ENCODE measurements around the gene BST1.

BST1 gene

GRCh38 chr4:15736514-15737050 lies 33.7 kb downstream of the BST1 start:
- H3K9me3 ChIP-seq (ENCODE audit: insufficient read depth, low read depth, low read length) = no peaks in the 10 kb centered on the region; the same call in 1 of the 2 replicates
- H3K36me3 ChIP-seq (ENCODE audit: insufficient read depth, low read depth, low read length) = no peaks in the 10 kb centered on the region
- no peaks in the 10 kb centered on the region for H3K4me1 ChIP-seq (ENCODE audit: insufficient read depth, low read length)
- no peak overlapping the region for H3K27ac ChIP-seq (ENCODE audit: low read length)
- no peaks in the 10 kb centered on the region for H3K27me3 ChIP-seq (ENCODE audit: insufficient read depth, low read length)
- H3K9ac ChIP-seq (ENCODE audit: low read depth, low read length) = no peak overlapping the region
- H3K4me3 ChIP-seq (ENCODE audit: low read length) = no peak overlapping the region

- H3K4me1 ChIP-seq (ENCODE audit: insufficient read depth, low read length) = no peaks in the 10 kb centered on the region
- no peaks in the 10 kb centered on the region for H3K27me3 ChIP-seq (ENCODE audit: insufficient read depth, low read length)
- H3K27ac ChIP-seq (ENCODE audit: low read length) = no peak overlapping the region
- H3K9ac ChIP-seq (ENCODE audit: low read depth, low read length) = no peak overlapping the region
- no peak overlapping the region for H3K4me3 ChIP-seq (ENCODE audit: low read length)
- no peaks in the 10 kb centered on the region; the same call in 1 of the 2 replicates for H3K9me3 ChIP-seq (ENCODE audit: insufficient read depth, low read depth, low read length)
- no peaks in the 10 kb centered on the region for H3K36me3 ChIP-seq (ENCODE audit: insufficient read depth, low read depth, low read length)
These were observed 34.4 kb downstream of the BST1 start for GRCh38 chr4:15737255-15737654.

- H3K9me3 ChIP-seq (ENCODE audit: insufficient read depth, low read depth, low read length) = no peaks in the 10 kb centered on the region; the same call in 1 of the 2 replicates
- H3K27me3 ChIP-seq (ENCODE audit: insufficient read depth, low read length) = no peaks in the 10 kb centered on the region
- H3K4me3 ChIP-seq (ENCODE audit: low read length) = no peak overlapping the region
- no peaks in the 10 kb centered on the region for H3K36me3 ChIP-seq (ENCODE audit: insufficient read depth, low read depth, low read length)
- H3K27ac ChIP-seq (ENCODE audit: low read length) = no peak overlapping the region
- no peak overlapping the region for H3K9ac ChIP-seq (ENCODE audit: low read depth, low read length)
- no peaks in the 10 kb centered on the region for H3K4me1 ChIP-seq (ENCODE audit: insufficient read depth, low read length)
These were observed 36.0 kb downstream of the BST1 start for GRCh38 chr4:15738877-15739276.

- no peaks in the 10 kb centered on the region for H3K27me3 ChIP-seq (ENCODE audit: insufficient read depth, low read length)
- H3K36me3 ChIP-seq (ENCODE audit: insufficient read depth, low read depth, low read length) = no peaks in the 10 kb centered on the region
- no peak overlapping the region for H3K9ac ChIP-seq (ENCODE audit: low read depth, low read length)
- H3K4me3 ChIP-seq (ENCODE audit: low read length) = no peak overlapping the region
- H3K27ac ChIP-seq (ENCODE audit: low read length) = no peak overlapping the region
- H3K4me1 ChIP-seq (ENCODE audit: insufficient read depth, low read length) = no peaks in the 10 kb centered on the region
- no peaks in the 10 kb centered on the region for H3K9me3 ChIP-seq (ENCODE audit: insufficient read depth, low read depth, low read length)
These were observed 38.0 kb downstream of the BST1 start for GRCh38 chr4:15740764-15741404.

GRCh38 chr4:15742083-15742582 lies 39.3 kb downstream of the BST1 start:
- no peak overlapping the region for H3K4me3 ChIP-seq (ENCODE audit: low read length)
- no peaks in the 10 kb centered on the region for H3K27me3 ChIP-seq (ENCODE audit: insufficient read depth, low read length)
- no peak overlapping the region for H3K9ac ChIP-seq (ENCODE audit: low read depth, low read length)
- no peak overlapping the region for H3K27ac ChIP-seq (ENCODE audit: low read length)
- no peaks in the 10 kb centered on the region for H3K36me3 ChIP-seq (ENCODE audit: insufficient read depth, low read depth, low read length)
- H3K4me1 ChIP-seq (ENCODE audit: insufficient read depth, low read length) = no peaks in the 10 kb centered on the region
- no peaks in the 10 kb centered on the region for H3K9me3 ChIP-seq (ENCODE audit: insufficient read depth, low read depth, low read length)

- H3K27ac ChIP-seq (ENCODE audit: low read length) = no peak overlapping the region
- H3K27me3 ChIP-seq (ENCODE audit: insufficient read depth, low read length) = no peaks in the 10 kb centered on the region
- no peak overlapping the region for H3K9ac ChIP-seq (ENCODE audit: low read depth, low read length)
- no peak overlapping the region for H3K4me3 ChIP-seq (ENCODE audit: low read length)
- H3K9me3 ChIP-seq (ENCODE audit: insufficient read depth, low read depth, low read length) = no peaks in the 10 kb centered on the region
- H3K4me1 ChIP-seq (ENCODE audit: insufficient read depth, low read length) = no peaks in the 10 kb centered on the region
- H3K36me3 ChIP-seq (ENCODE audit: insufficient read depth, low read depth, low read length) = no peaks in the 10 kb centered on the region
These were observed 39.8 kb downstream of the BST1 start for GRCh38 chr4:15742637-15743036.

GRCh38 chr4:15744016-15744545 lies 41.2 kb downstream of the BST1 start:
- Histone ChIP-seq H3K9ac (ENCODE audit: low read depth, low read length) (no peak overlapping the region), H3K4me1 (ENCODE audit: insufficient read depth, low read length) (no peaks in the 10 kb centered on the region), H3K27ac (ENCODE audit: low read length) (no peak overlapping the region), H3K27me3 (ENCODE audit: insufficient read depth, low read length) (no peaks in the 10 kb centered on the region), H3K36me3 (ENCODE audit: insufficient read depth, low read depth, low read length) (no peaks in the 10 kb centered on the region), H3K9me3 (ENCODE audit: insufficient read depth, low read depth, low read length) (no peaks in the 10 kb centered on the region), H3K4me3 (ENCODE audit: low read length) (no peak overlapping the region)

GRCh38 chr4:15746110-15746509 lies 43.2 kb downstream of the BST1 start:
- Histone ChIP-seq H3K27ac (ENCODE audit: low read length) (no peak overlapping the region), H3K4me1 (ENCODE audit: insufficient read depth, low read length) (no peaks in the 10 kb centered on the region), H3K9me3 (ENCODE audit: insufficient read depth, low read depth, low read length) (no peaks in the 10 kb centered on the region), H3K27me3 (ENCODE audit: insufficient read depth, low read length) (no peaks in the 10 kb centered on the region), H3K9ac (ENCODE audit: low read depth, low read length) (no peak overlapping the region), H3K36me3 (ENCODE audit: insufficient read depth, low read depth, low read length) (no peaks in the 10 kb centered on the region), H3K4me3 (ENCODE audit: low read length) (no peak overlapping the region)

- no peak overlapping the region for H3K27ac ChIP-seq (ENCODE audit: low read length)
- no peaks in the 10 kb centered on the region for H3K4me1 ChIP-seq (ENCODE audit: insufficient read depth, low read length)
- H3K9me3 ChIP-seq (ENCODE audit: insufficient read depth, low read depth, low read length) = no peaks in the 10 kb centered on the region
- H3K27me3 ChIP-seq (ENCODE audit: insufficient read depth, low read length) = no peaks in the 10 kb centered on the region
- H3K4me3 ChIP-seq (ENCODE audit: low read length) = no peak overlapping the region
- H3K9ac ChIP-seq (ENCODE audit: low read depth, low read length) = no peak overlapping the region
- H3K36me3 ChIP-seq (ENCODE audit: insufficient read depth, low read depth, low read length) = no peaks in the 10 kb centered on the region
These were observed 46.1 kb downstream of the BST1 start for GRCh38 chr4:15749001-15749400.

GRCh38 chr4:15751153-15751552 lies 48.3 kb downstream of the BST1 start:
- Histone ChIP-seq H3K36me3 (ENCODE audit: insufficient read depth, low read depth, low read length) (no peaks in the 10 kb centered on the region), H3K27ac (ENCODE audit: low read length) (no peak overlapping the region), H3K27me3 (ENCODE audit: insufficient read depth, low read length) (no peaks in the 10 kb centered on the region), H3K9ac (ENCODE audit: low read depth, low read length) (no peak overlapping the region), H3K9me3 (ENCODE audit: insufficient read depth, low read depth, low read length) (no peaks in the 10 kb centered on the region), H3K4me3 (ENCODE audit: low read length) (no peak overlapping the region), H3K4me1 (ENCODE audit: insufficient read depth, low read length) (no peaks in the 10 kb centered on the region)

- Histone ChIP-seq H3K4me3 (ENCODE audit: low read length) (no peak overlapping the region), H3K4me1 (ENCODE audit: insufficient read depth, low read length) (no peaks in the 10 kb centered on the region), H3K27ac (ENCODE audit: low read length) (no peak overlapping the region), H3K36me3 (ENCODE audit: insufficient read depth, low read depth, low read length) (no peaks in the 10 kb centered on the region), H3K9ac (ENCODE audit: low read depth, low read length) (no peak overlapping the region), H3K27me3 (ENCODE audit: insufficient read depth, low read length) (no peaks in the 10 kb centered on the region), H3K9me3 (ENCODE audit: insufficient read depth, low read depth, low read length) (no peaks in the 10 kb centered on the region)
These were observed 50.2 kb downstream of the BST1 start for GRCh38 chr4:15753081-15753480.

- Histone ChIP-seq H3K4me1 (ENCODE audit: insufficient read depth, low read length) (no peaks in the 10 kb centered on the region), H3K9ac (ENCODE audit: low read depth, low read length) (no peak overlapping the region), H3K4me3 (ENCODE audit: low read length) (no peak overlapping the region), H3K27ac (ENCODE audit: low read length) (no peak overlapping the region), H3K9me3 (ENCODE audit: insufficient read depth, low read depth, low read length) (no peaks in the 10 kb centered on the region), H3K36me3 (ENCODE audit: insufficient read depth, low read depth, low read length) (no peaks in the 10 kb centered on the region), H3K27me3 (ENCODE audit: insufficient read depth, low read length) (no peaks in the 10 kb centered on the region)
These were observed 50.9 kb downstream of the BST1 start for GRCh38 chr4:15753786-15754185.
